DOHH2 (cell line): ENCODE results near the gene SRC.

Experiments used
- H3F3A ChIP-seq: fragments of 200-600 bp; sonication (generic), shearing (Covaris generic); 2 replicates; pipeline ENCODE4 v1.6.0; 2016; ENCODE audit warnings: antibody characterized with exemption, mild to moderate bottlenecking; ENCODE audit not compliant: control insufficient read depth, insufficient read depth
- H3K27ac ChIP-seq: fragments of 200-600 bp; sonication (generic); 2 replicates; pipeline ENCODE4 v1.5.1; 2014; ENCODE audit warnings: low read depth, mild to moderate bottlenecking, low read length, moderate library complexity
- H3K27me3 ChIP-seq: fragments of 200-600 bp; sonication (generic); 2 replicates; pipeline ENCODE4 v1.6.1; 2014; ENCODE audit warnings: mild to moderate bottlenecking, low read length, mixed read lengths; ENCODE audit not compliant: control insufficient read depth
- H3K36me3 ChIP-seq: fragments of 200-600 bp; sonication (generic); 2 replicates; pipeline ENCODE4 v1.6.1; 2014; ENCODE audit warnings: mild to moderate bottlenecking, low read length, moderate library complexity, mixed read lengths; ENCODE audit not compliant: control insufficient read depth
- H3K4me1 ChIP-seq: fragments of 200-600 bp; sonication (generic); 2 replicates; pipeline ENCODE4 v1.6.1; 2014; ENCODE audit warnings: mild to moderate bottlenecking, low read length, mixed read lengths; ENCODE audit not compliant: control insufficient read depth
- H3K4me2 ChIP-seq: fragments of 200-600 bp; sonication (generic); 2 replicates; pipeline ENCODE4 v1.6.0; 2014; ENCODE audit warnings: mild to moderate bottlenecking, low read length, moderate library complexity
- H3K4me3 ChIP-seq: fragments of 200-600 bp; sonication (generic); 2 replicates; pipeline ENCODE4 v1.5.1; 2014; ENCODE audit warnings: mild to moderate bottlenecking, low read length, mixed read lengths
- H3K79me2 ChIP-seq: fragments of 200-600 bp; sonication (generic); 2 replicates; pipeline ENCODE4 v1.6.1; 2014; ENCODE audit warnings: mild to moderate bottlenecking, low read length, mixed read lengths; ENCODE audit not compliant: control insufficient read depth
- H3K9me2 ChIP-seq: fragments of 200-600 bp; sonication (generic); replicated peaks from 2 replicates; pipeline ENCODE4 v1.6.1; 2014; ENCODE audit warnings: mild to moderate bottlenecking, low read length, mixed read lengths; ENCODE audit not compliant: control insufficient read depth
- H3K9me3 ChIP-seq: fragments of 200-600 bp; sonication (generic); 2 replicates; pipeline ENCODE4 v1.6.1; 2014; ENCODE audit warnings: antibody characterized with exemption, low read length, mixed read lengths; ENCODE audit not compliant: control insufficient read depth, insufficient read depth
- H4K20me1 ChIP-seq: fragments of 200-600 bp; sonication (generic); 2 replicates; pipeline ENCODE4 v1.6.0; 2014; ENCODE audit warnings: low read depth, mild to moderate bottlenecking, antibody characterized with exemption, low read length, moderate library complexity; ENCODE audit not compliant: control insufficient read depth, insufficient read depth
- CTCF ChIP-seq: fragments of 200-600 bp; sonication (generic); IDR thresholded peaks from one replicate; pipeline ENCODE4 v1.5.1; 2014; ENCODE audit warnings: antibody characterized with exemption, mild to moderate bottlenecking, low read depth, low read length; ENCODE audit not compliant: poor library complexity, severe bottlenecking
- EZH2phosphoT487 ChIP-seq: fragments of 200-600 bp; sonication (generic); IDR thresholded peaks from 2 replicates; pipeline ENCODE4 v1.6.1; 2017; ENCODE audit warnings: borderline replicate concordance, mild to moderate bottlenecking, antibody characterized with exemption, low read length, moderate library complexity, mixed read lengths

Gene SRC

DNA sequence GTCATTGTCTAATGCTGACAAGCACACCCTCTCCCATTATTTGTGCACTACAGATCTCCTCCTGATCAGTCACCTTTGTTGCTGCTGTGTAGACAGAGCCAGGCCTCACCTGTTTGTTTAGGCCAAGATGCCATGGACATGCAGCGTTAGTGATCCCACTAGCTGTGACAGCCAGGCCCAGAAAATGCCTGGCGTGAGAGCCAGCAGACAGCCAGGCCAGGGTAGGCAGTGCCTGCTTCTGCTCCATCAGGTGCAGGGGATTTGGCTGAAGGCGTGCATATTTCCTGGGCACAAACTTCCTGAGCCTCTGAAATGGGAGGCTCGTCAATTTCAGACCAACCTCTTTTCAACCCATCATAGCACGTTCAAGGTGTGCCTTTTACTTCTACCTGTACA lies 29.2 kb upstream of the SRC start:
- H3K4me1 ChIP-seq: peaks cover 30% of the 10 kb centered on the region
- no peaks in the 10 kb centered on the region for H3F3A ChIP-seq
- H3K27me3 ChIP-seq: no peaks in the 10 kb centered on the region
- peaks cover 35% of the 10 kb centered on the region for H3K36me3 ChIP-seq
- peak overlapping the region; percentile 32; the same call in 1 of the 2 replicates for H3K4me3 ChIP-seq
- H3K79me2 ChIP-seq: no peaks in the 10 kb centered on the region; the same call in none of the 2 replicates
- H3K9me2 ChIP-seq: no peaks in the 10 kb centered on the region
- peak overlapping the region; percentile 46 for H3K4me2 ChIP-seq
- peaks cover 4% of the 10 kb centered on the region; the same call in 1 of the 2 replicates for H4K20me1 ChIP-seq
- H3K27ac ChIP-seq: peak overlapping the region; percentile 49; the same call in 1 of the 2 replicates
- H3K9me3 ChIP-seq: no peaks in the 10 kb centered on the region
- TF ChIP-seq CTCF (no peak), EZH2phosphoT487 (no peak)

GRCh38 chr20:37317316-37317715 lies 28.6 kb upstream of the SRC start:
- Histone ChIP-seq H3K4me3 (no peak overlapping the region), H3F3A (no peaks in the 10 kb centered on the region), H3K79me2 (no peaks in the 10 kb centered on the region; the same call in none of the 2 replicates), H3K4me2 (no peak overlapping the region), H3K9me2 (no peaks in the 10 kb centered on the region), H3K36me3 (peaks cover 35% of the 10 kb centered on the region), H4K20me1 (peaks cover 4% of the 10 kb centered on the region; the same call in 1 of the 2 replicates), H3K9me3 (peaks cover 4% of the 10 kb centered on the region; the same call in 1 of the 2 replicates), H3K4me1 (peaks cover 30% of the 10 kb centered on the region), H3K27me3 (no peaks in the 10 kb centered on the region), H3K27ac (no peak overlapping the region)
- TF ChIP-seq EZH2phosphoT487 (no peak), CTCF (no peak)

DNA sequence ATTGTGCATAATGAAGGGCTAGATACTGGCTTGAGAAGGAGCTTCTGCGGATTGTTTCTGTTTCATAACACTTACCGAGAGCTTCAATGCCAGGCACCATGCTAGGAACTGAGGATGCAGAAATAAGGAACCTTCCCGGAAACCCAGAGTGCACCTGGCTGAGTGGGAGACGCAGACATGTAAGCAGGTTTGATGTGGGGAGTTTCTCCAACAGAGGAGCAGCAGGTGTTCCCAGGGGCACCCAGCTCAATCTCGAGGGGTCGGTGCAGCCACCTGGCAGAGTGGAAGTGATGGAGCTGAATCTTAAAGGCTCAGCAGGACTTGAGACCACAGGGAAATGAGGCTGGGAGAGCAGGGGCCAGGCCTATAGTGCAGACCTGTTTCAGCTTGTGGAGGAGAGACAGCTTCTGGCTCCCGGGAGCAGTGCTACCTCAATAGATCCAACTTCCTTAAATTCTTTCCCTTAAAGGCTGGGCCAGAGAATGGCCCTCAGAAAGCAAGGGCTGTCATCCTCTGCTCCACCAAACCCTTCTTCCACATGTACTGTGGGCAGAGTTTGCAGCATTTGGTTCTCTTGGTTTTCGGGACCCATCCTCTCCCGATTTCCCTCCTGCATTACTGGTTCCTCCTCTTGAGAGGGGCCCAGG lies 27.8 kb upstream of the SRC start:
- Histone ChIP-seq H3K4me2 (no peak overlapping the region), H3K27me3 (no peaks in the 10 kb centered on the region), H3K4me1 (peaks cover 30% of the 10 kb centered on the region), H3K36me3 (peaks cover 32% of the 10 kb centered on the region), H3K79me2 (no peaks in the 10 kb centered on the region; the same call in 1 of the 2 replicates), H3K9me3 (peaks cover 5% of the 10 kb centered on the region; the same call in 1 of the 2 replicates), H4K20me1 (peaks cover 4% of the 10 kb centered on the region; the same call in 1 of the 2 replicates), H3K9me2 (no peaks in the 10 kb centered on the region), H3K27ac (no peak overlapping the region), H3F3A (no peaks in the 10 kb centered on the region), H3K4me3 (no peak overlapping the region)
- TF ChIP-seq CTCF (no peak), EZH2phosphoT487 (no peak)
